Activated CD8-positive, alpha-beta T cell treated with anti-CD3 and anti-CD28 coated beads, Interleukin-2, amount 10 ng/mL, durations not matched to agents 7 days and 5 days (primary cell): ENCODE measurements around the gene DNAH8. TPM values are rescaled to one million over a fixed set of nuclear protein-coding genes. Genes with fewer than 3 reads are reported as not detected.
"Not testable (repeated sequence)": the region's sequence is repeated elsewhere in the genome, so short reads cannot be mapped to it uniquely, and the experiment has no call there.

Experiments
- ATAC-seq: fragments of 150-1000 bp; cut with Tn5 transposase; one replicate; pipeline ENCODE4 v1.10.0; 2021; ENCODE audit warnings: moderate library complexity
- CTCF ChIA-PET: fragments of 350-600 bp; sonication (Branson Sonifier 250); formaldehyde crosslinking; loops from one replicate; lab custom pipeline; 2021; ENCODE audit warnings: antibody characterized with exemption; lab: Charles Lee
- POLR2A ChIA-PET: fragments of 350-600 bp; sonication (Branson Sonifier 250); formaldehyde crosslinking; loops from one replicate; lab custom pipeline; 2021; ENCODE audit warnings: antibody characterized with exemption; lab: Charles Lee
- DNase-seq: peaks from one replicate; pipeline ENCODE4 v3.0.0-alpha.2; 2020
- H3K27ac Mint-ChIP-seq: one replicate; pipeline ENCODE4 v1.8.0; 2021; ENCODE audit warnings: mild to moderate bottlenecking, mixed read lengths
- H3K27me3 Mint-ChIP-seq: one replicate; pipeline ENCODE4 v1.8.0; 2021; ENCODE audit warnings: low read depth, mixed read lengths
- H3K36me3 Mint-ChIP-seq: one replicate; pipeline ENCODE4 v1.8.0; 2021; ENCODE audit warnings: low read depth, mixed read lengths
- H3K4me1 Mint-ChIP-seq: one replicate; pipeline ENCODE4 v1.8.0; 2021; ENCODE audit warnings: low read depth, mixed read lengths
- H3K4me3 Mint-ChIP-seq: one replicate; pipeline ENCODE4 v1.8.0; 2021; ENCODE audit warnings: mild to moderate bottlenecking, mixed read lengths
- H3K9me3 Mint-ChIP-seq: one replicate; pipeline ENCODE4 v1.8.0; 2022; ENCODE audit warnings: mixed read lengths; ENCODE audit not compliant: insufficient read depth
- total RNA-seq, 2 experiments: library from RNA; stranded (reverse); gene quantifications; one replicate each; pipeline ENCODE4 v1.2.3, GENCODE V29; 2021

DNAH8 gene
- total RNA-seq, 2 experiments from 2014 or later: not detected

DNA sequence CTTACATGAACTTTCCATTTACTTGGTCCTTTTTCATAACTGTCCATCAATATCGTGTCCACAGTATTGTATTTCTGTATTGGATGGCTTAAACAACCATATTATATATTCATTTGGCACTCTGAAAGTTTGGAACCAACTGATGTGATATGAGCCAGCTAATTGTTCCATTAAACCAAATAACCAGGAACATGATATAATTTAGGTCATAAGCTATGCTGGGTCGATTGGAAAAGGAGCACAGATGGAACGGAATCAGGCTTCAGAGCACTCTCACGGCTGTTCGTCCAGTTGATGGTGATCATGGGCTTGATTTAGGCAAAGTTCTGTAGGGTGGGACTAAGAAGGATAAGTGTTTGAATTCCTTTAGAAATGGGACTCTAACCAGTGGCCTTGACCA, 142.7 kb downstream of the DNAH8 start:
- Mint-ChIP-seq H3K36me3 (no peaks in the 10 kb centered on the region), H3K9me3 (no peaks in the 10 kb centered on the region), H3K4me3 (no peak overlapping the region), H3K4me1 (no peaks in the 10 kb centered on the region), H3K27me3 (peaks cover 21% of the 10 kb centered on the region), H3K27ac (no peak overlapping the region)
- ChIA-PET CTCF (interaction anchor here (1.8 kb wide), 1 partner anchor 14 kb away, joined by 8 read pairs; no protein-coding TSS in a partner anchor), POLR2A (no interaction called here)
- ATAC-seq (no peak), DNase-seq (no peak)

DNA sequence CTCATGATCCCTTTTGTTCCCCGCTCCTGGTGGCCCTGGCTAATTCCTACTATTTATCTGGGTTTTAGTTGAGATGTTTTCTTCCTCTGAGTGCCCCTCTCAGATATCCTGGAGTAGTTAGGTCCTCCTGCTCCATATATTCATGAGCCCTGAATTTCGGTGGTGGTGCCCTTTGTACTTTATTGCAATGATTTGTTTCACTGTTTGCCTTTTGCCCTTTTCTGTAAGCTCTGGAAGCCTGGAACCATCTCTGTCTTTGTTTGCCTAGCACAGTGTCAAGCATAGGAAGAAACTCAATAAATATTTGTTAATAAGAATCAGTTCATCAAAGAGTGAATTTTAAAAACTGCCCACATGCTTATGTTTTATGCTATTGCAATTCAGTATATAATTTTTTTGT, 144.9 kb downstream of the DNAH8 start:
- ATAC-seq: no peak
- Mint-ChIP-seq H3K27ac (no peak overlapping the region), H3K27me3 (peaks cover 20% of the 10 kb centered on the region), H3K9me3 (no peaks in the 10 kb centered on the region), H3K4me3 (no peak overlapping the region), H3K4me1 (no peaks in the 10 kb centered on the region), H3K36me3 (no peaks in the 10 kb centered on the region)
- CTCF ChIA-PET: interaction anchor here (5.2 kb wide), 1 partner anchor 13 kb away, joined by 20 read pairs; no protein-coding TSS in a partner anchor
- no peak for DNase-seq
- POLR2A ChIA-PET: no interaction called here

DNA sequence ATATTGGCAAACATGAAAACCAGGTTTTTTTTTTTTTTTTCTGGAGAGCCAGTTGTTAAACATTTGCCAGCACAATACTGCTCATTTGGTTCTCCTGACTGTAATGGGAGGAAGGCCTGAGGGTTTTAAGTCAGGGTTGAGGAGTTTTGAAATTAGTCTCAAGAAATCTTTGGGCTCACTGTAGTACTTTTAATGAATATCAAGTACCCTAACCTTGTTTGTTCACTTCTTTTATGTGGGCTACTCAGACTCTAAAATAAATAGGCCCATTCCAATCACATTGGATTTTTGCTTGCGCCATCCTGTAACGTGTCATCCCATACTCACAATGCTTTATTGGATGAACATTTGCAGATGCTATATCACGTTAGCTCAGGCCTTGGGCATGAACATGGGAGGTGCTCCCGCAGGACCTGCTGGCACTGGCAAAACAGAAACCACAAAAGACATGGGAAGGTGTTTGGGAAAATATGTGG, 146.9 kb downstream of the DNAH8 start:
- DNase-seq (no peak), ATAC-seq (no peak)
- POLR2A ChIA-PET: no interaction called here
- Mint-ChIP-seq H3K36me3 (no peaks in the 10 kb centered on the region), H3K9me3 (no peaks in the 10 kb centered on the region), H3K4me3 (no peak overlapping the region), H3K27ac (no peak overlapping the region), H3K4me1 (no peaks in the 10 kb centered on the region), H3K27me3 (peaks cover 21% of the 10 kb centered on the region)
- CTCF ChIA-PET: interaction anchor here (0.9 to 5.2 kb wide), 2 partner anchors 11 to 448 kb away, joined by 3 to 20 read pairs; no protein-coding TSS in a partner anchor

DNA sequence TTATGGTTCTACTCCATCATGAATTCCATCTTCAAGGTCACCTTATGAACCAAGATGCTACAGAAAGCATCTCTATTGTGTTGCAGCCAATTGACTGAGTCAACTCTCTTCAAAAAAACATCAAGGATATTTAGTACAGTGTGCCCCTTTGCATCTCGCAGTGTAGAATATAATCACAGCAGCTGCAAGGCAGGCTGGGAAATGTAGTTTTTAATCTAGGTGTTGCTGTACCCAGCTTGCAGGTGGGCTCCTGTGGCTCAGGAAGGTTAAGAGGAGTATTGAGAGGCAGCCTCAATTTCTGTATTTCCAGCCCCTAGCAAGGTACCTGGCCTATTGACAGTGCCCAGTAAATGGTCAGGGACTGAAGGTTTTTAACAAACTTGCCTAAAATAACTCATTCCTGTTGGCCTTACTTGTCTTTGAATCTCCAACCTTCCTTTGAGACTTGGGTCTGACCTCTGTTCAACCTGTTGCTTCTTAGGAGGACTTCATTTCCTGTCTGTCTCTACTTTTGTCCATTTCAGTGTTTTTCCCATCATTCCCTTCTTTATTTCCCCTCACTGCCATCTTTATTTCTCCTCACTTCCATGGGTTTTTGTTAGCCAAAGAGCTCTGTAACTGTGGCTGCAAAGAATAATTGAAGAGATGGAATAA, 150.5 kb downstream of the DNAH8 start:
- Mint-ChIP-seq H3K36me3 (no peaks in the 10 kb centered on the region), H3K9me3 (no peaks in the 10 kb centered on the region), H3K27ac (no peak overlapping the region), H3K27me3 (peaks cover 12% of the 10 kb centered on the region), H3K4me1 (no peaks in the 10 kb centered on the region), H3K4me3 (no peak overlapping the region)
- DNase-seq (no peak), ATAC-seq (no peak)
- ChIA-PET POLR2A (no interaction called here), CTCF (no interaction called here)

DNA sequence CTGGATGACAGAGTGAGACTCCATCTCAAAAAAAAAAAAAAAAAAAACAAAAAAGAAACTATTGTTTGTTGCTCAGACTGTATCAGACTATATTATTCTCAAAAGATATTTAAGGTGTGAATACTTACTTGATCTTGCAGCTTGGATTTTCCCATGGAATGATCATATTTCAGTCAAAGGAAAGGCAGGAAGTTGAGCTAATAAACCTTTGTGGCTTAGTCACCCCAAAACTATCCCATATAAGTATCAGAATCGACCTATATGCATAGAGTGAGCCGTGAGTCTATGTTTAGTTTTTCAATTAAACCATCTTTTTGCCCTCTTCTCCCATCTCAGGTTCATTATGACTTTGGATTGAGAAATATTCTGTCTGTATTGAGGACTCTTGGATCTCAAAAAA, 152.6 kb downstream of the DNAH8 start:
- ChIA-PET POLR2A (no interaction called here), CTCF (no interaction called here)
- Mint-ChIP-seq H3K9me3 (no peaks in the 10 kb centered on the region), H3K4me1 (peaks cover 1% of the 10 kb centered on the region), H3K36me3 (no peaks in the 10 kb centered on the region), H3K4me3 (no peak overlapping the region), H3K27me3 (peaks cover 14% of the 10 kb centered on the region), H3K27ac (no peak overlapping the region)
- DNase-seq (no peak), ATAC-seq (no peak)

DNA sequence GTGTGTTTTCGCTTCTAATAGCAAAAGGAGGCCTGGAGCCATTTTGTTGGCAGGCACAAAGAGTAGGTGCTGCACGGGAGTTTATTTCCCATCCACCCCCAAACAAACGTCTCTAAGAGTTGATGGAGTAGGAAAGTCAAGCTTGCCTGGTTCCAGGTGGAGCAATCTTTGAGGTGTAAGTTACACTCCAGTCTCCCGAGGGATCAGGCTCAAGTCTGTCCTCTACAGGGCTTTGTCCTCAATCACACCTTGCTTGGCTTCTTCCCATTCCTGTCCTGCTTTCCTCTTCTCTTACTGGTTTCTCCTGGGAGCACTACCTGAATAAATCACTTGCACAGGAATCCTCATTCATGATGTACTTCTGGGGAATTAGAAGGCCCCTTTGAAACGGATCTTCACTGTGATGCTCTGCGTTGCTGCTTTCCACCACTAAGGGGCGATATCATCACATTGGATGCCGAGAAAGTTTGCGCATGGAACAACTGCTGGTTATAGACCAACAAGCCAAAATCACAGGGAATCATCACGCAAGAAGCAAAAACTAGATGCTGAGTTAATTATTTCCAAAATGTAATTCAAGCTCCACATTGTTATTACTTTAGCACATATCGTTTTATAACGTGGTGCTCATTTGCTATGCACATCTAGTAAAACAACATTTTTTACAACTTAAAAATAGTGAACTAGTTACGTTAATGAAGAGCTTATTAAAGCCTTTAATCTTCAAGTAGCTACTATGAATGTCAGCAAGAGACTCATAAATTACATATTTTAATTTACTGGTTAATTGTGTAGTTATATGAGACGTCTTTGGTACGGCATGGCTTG, 156.8 kb downstream of the DNAH8 start:
- Mint-ChIP-seq H3K27me3 (peaks cover 7% of the 10 kb centered on the region), H3K4me1 (peaks cover 25% of the 10 kb centered on the region), H3K4me3 (no peak overlapping the region), H3K27ac (no peak overlapping the region), H3K36me3 (no peaks in the 10 kb centered on the region), H3K9me3 (no peaks in the 10 kb centered on the region)
- CTCF ChIA-PET: interaction anchor here (0.7 to 3.1 kb wide), 45 partner anchors 10 to 1563 kb away, joined by 3 to 28 read pairs (median 5); partner anchors contain the start of gene DNAH8
- ATAC-seq (no peak), DNase-seq (peak; percentile 68)
- POLR2A ChIA-PET: no interaction called here

DNA sequence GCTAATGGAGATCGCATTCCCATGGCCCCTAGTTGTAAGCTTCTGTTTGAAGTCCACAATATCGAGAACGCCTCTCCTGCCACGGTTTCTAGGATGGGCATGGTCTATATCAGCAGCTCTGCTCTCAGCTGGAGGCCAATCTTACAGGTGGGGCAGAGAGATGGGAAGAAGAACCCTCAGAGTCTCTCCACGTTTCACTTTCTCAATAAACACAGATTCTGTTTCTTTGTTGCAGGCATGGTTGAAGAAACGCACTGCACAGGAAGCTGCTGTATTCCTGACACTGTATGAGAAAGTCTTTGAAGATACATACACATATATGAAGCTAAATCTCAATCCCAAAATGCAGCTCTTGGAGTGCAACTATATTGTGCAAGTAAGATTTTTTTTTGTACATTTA, 157.9 kb downstream of the DNAH8 start:
- DNase-seq: no peak
- no peaks in the 10 kb centered on the region for H3K9me3 Mint-ChIP-seq
- ChIA-PET CTCF (interaction anchor here (0.6 to 3.1 kb wide), 36 partner anchors 9 to 437 kb away, joined by 3 to 28 read pairs (median 5); partner anchors contain the start of gene DNAH8), POLR2A (no interaction called here)
- H3K4me1 Mint-ChIP-seq: peaks cover 25% of the 10 kb centered on the region
- H3K27ac Mint-ChIP-seq: no peak overlapping the region
- no peaks in the 10 kb centered on the region for H3K36me3 Mint-ChIP-seq
- no peak for ATAC-seq
- no peak overlapping the region for H3K4me3 Mint-ChIP-seq
- H3K27me3 Mint-ChIP-seq: peaks cover 7% of the 10 kb centered on the region

DNA sequence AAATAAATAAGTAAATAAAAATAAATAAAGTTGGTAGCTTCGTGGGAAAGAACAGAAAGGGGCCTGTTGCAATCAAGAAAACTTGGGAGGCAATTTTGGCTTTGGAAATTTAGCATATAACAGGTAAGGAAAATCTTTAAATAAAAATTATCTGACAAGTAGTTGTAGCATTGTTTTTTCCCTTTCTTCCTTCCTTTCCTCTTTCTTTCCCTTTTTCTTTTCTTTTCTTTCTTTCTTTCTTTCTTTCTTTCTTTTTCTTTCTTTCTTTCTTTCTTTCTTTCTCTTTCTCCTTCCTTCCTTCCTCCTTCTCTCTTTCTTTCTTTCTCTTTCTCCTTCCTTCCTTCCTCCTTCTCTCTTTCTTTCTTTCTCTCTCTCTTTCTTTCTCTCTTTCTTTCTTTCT, 158.7 kb downstream of the DNAH8 start:
- H3K36me3 Mint-ChIP-seq, DNase-seq, H3K9me3 Mint-ChIP-seq, H3K27ac Mint-ChIP-seq, H3K27me3 Mint-ChIP-seq, H3K4me3 Mint-ChIP-seq, ATAC-seq, POLR2A ChIA-PET: not testable (repeated sequence)
- H3K4me1 Mint-ChIP-seq: peaks cover 25% of the 10 kb centered on the region
- CTCF ChIA-PET: interaction anchor here (0.8 to 3.1 kb wide), 11 partner anchors 10 to 437 kb away, joined by 3 to 28 read pairs (median 11); no protein-coding TSS in a partner anchor

DNA sequence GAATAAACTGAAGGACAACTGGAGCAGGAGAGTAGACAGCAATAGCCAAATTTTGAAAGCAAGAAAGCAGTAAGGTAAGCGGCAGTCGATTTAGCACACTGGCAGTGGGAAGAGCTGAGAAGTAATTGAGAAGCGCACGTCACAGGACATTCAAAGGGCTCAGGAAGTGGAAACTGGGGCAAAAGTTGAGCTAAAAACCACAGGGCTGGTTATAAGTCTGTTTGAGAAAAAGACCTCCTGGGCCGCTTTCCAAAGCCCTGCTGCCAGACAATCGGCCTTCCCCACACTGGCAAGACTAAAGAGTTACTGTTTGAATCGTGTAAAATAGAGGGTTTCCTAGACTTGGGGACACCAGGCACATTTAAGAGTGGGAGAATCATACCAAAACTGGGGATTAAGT, 161.4 kb downstream of the DNAH8 start:
- POLR2A ChIA-PET: no interaction called here
- ATAC-seq (peak; percentile 92), DNase-seq (peak; percentile 67)
- H3K36me3 Mint-ChIP-seq: no peaks in the 10 kb centered on the region
- no peaks in the 10 kb centered on the region for H3K9me3 Mint-ChIP-seq
- no peaks in the 10 kb centered on the region for H3K27me3 Mint-ChIP-seq
- CTCF ChIA-PET: interaction anchor here (1.0 to 1.7 kb wide), 2 partner anchors 426 to 433 kb away, joined by 3 to 6 read pairs; no protein-coding TSS in a partner anchor
- peak overlapping the region; percentile 86 for H3K27ac Mint-ChIP-seq
- peaks cover 25% of the 10 kb centered on the region for H3K4me1 Mint-ChIP-seq
- H3K4me3 Mint-ChIP-seq: peak overlapping the region; percentile 50

DNA sequence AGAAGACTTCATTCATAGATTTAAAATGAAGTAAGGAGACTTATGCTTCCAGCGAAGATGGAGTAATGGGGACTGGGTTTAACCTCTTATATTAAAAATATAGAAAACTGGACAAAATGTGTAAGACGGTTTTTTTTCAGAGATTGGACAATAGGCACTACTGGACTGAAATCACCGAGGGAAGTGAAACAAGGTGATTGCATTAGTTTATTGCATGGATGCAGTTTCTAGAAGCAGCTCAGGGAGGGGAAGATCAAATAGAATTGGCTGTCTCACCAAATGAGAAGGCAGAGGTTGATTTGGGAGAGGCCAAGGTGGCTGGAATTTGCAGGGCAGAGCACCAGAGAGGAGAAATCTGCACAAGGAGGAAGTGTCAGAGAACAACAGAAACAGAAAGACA, 162.6 kb downstream of the DNAH8 start:
- Mint-ChIP-seq H3K9me3 (no peaks in the 10 kb centered on the region), H3K4me1 (peaks cover 24% of the 10 kb centered on the region), H3K27ac (no peak overlapping the region), H3K4me3 (no peak overlapping the region), H3K36me3 (no peaks in the 10 kb centered on the region), H3K27me3 (no peaks in the 10 kb centered on the region)
- DNase-seq (no peak), ATAC-seq (no peak)
- ChIA-PET POLR2A (no interaction called here), CTCF (interaction anchor here (1.7 kb wide), 1 partner anchor 432 kb away, joined by 6 read pairs; no protein-coding TSS in a partner anchor)

DNA sequence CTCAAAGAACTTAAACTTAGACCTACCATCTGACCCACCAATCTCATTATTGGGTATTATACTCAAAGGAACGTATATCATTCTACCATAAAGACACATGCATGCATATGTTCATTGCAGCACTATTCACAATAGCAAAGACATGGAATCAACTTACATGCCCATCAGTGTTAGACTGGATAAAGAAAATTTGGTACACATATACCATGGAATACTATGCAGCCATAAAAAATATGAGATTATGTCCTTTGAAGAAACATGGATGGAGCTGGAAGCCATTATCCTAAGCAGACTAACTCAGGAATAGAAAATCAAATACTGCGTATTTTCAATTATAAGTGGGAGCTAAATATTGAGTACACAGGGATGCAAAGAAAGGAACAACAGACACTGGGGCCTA, 167.0 kb downstream of the DNAH8 start:
- POLR2A ChIA-PET: no interaction called here
- DNase-seq (no peak), ATAC-seq (no peak)
- H3K9me3 Mint-ChIP-seq: no peaks in the 10 kb centered on the region
- no peaks in the 10 kb centered on the region for H3K36me3 Mint-ChIP-seq
- no peak overlapping the region for H3K27ac Mint-ChIP-seq
- no peaks in the 10 kb centered on the region for H3K4me1 Mint-ChIP-seq
- H3K4me3 Mint-ChIP-seq: no peak overlapping the region
- no peaks in the 10 kb centered on the region for H3K27me3 Mint-ChIP-seq
- CTCF ChIA-PET: interaction anchor here (1.0 kb wide), 1 partner anchor 10 kb away, joined by 3 read pairs; no protein-coding TSS in a partner anchor
